Measurements from ENCODE around the gene CXCR3. TPM values are rescaled to one million over a fixed set of nuclear protein-coding genes. Genes with fewer than 3 reads are reported as not detected.

The CXCR3 gene
- polyA plus RNA-seq, 1 donor (not counting 4 experiments of a cell fraction or from before 2014, with no cell fraction given): not detected

GRCh38 chrX:71640002-71640401 lies 21.7 kb upstream of the CXCR3 start:
- DNase-seq (ENCODE audit: low read depth, low spot score) (no peak), FAIRE-seq (no peak)
- no peak for TF ChIP-seq CTCF (optimal IDR thresholded peaks at IDR 0.05 in 1 of 3, IDR thresholded peaks at IDR 0.05 in 1 of 3, conservative IDR thresholded peaks at IDR 0.05 in 1 of 3; ENCODE audit: extremely low read depth in 1 of 3, insufficient read depth in 2 of 3, low read length in 3 of 3)
- H3K4me2 ChIP-seq (ENCODE audit: control insufficient read depth, extremely low read depth, insufficient read depth, low read depth, low read length): no peak overlapping the region
- no peak overlapping the region for H3K4me3 ChIP-seq (ENCODE audit: control insufficient read depth in 2 of 3, extremely low read depth in 1 of 3, insufficient read depth in 2 of 3, low read depth in 1 of 3, low read length in 3 of 3)
- no peaks in the 10 kb centered on the region for H4K20me1 ChIP-seq (ENCODE audit: control insufficient read depth, extremely low read depth, insufficient read depth, low read length)
- H3K79me2 ChIP-seq (ENCODE audit: control insufficient read depth, insufficient read depth, low read length): no peaks in the 10 kb centered on the region
- dilution Hi-C loops (cut with MboI; ENCODE audit: extremely low pct_ligation_motif_present, low sequenced_read_pairs): no loop called here
- H3K9ac ChIP-seq (ENCODE audit: control insufficient read depth, extremely low read depth, insufficient read depth, low read length): no peak overlapping the region
- H3K36me3 ChIP-seq (ENCODE audit: control insufficient read depth in 2 of 2, extremely low read depth in 1 of 2, insufficient read depth in 2 of 2, low read length in 2 of 2): no peaks in the 10 kb centered on the region
- H3K4me1 ChIP-seq (ENCODE audit: control insufficient read depth, extremely low read depth, insufficient read depth, low read length): peaks cover 6% of the 10 kb centered on the region
- no peaks in the 10 kb centered on the region for H3K9me1 ChIP-seq (ENCODE audit: control insufficient read depth, extremely low read depth, insufficient read depth, low read length)
- no peaks in the 10 kb centered on the region for H3K9me3 ChIP-seq (ENCODE audit: control insufficient read depth, low read depth, low read length)
- H3K27me3 ChIP-seq (ENCODE audit: control insufficient read depth, extremely low read depth, insufficient read depth, low read length): no peaks in the 10 kb centered on the region
- H3K27ac ChIP-seq (ENCODE audit: control insufficient read depth, insufficient read depth, low read length): no peak overlapping the region
- H2AFZ ChIP-seq (ENCODE audit: control insufficient read depth, low read length): no peak overlapping the region

DNA sequence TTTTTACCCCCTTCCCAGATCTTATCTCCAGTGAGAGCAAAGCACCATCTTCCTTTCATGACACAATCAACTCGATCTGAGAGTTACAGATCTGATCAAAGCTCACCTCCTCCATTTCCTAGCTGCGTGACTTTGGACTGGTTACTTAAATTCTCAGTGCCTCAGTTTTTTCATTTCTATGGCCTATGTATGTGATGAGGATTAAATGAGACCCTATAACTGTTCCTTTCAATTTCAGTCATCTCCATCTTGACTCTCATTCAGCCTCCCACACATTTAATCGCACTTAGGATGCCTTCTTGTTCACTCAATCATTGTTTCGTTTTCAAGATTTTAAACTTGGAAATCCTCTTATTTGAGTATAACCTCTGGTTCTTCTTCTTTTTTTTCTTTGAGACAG lies 20.1 kb upstream of the CXCR3 start:
- no peak for DNase-seq (ENCODE audit: low read depth, low spot score)
- Histone ChIP-seq H3K27ac (ENCODE audit: control insufficient read depth, insufficient read depth, low read length) (no peak overlapping the region), H3K36me3 (ENCODE audit: control insufficient read depth in 2 of 2, extremely low read depth in 1 of 2, insufficient read depth in 2 of 2, low read length in 2 of 2) (no peaks in the 10 kb centered on the region), H3K4me2 (ENCODE audit: control insufficient read depth, extremely low read depth, insufficient read depth, low read depth, low read length) (no peak overlapping the region), H3K9me1 (ENCODE audit: control insufficient read depth, extremely low read depth, insufficient read depth, low read length) (no peaks in the 10 kb centered on the region), H3K4me1 (ENCODE audit: control insufficient read depth, extremely low read depth, insufficient read depth, low read length) (peaks cover 6% of the 10 kb centered on the region), H3K27me3 (ENCODE audit: control insufficient read depth, extremely low read depth, insufficient read depth, low read length) (no peaks in the 10 kb centered on the region), H2AFZ (ENCODE audit: control insufficient read depth, low read length) (no peak overlapping the region), H3K4me3 (ENCODE audit: control insufficient read depth in 2 of 3, extremely low read depth in 1 of 3, insufficient read depth in 2 of 3, low read depth in 1 of 3, low read length in 3 of 3) (no peak overlapping the region), H4K20me1 (ENCODE audit: control insufficient read depth, extremely low read depth, insufficient read depth, low read length) (no peaks in the 10 kb centered on the region), H3K9ac (ENCODE audit: control insufficient read depth, extremely low read depth, insufficient read depth, low read length) (no peak overlapping the region), H3K79me2 (ENCODE audit: control insufficient read depth, insufficient read depth, low read length) (no peaks in the 10 kb centered on the region), H3K9me3 (ENCODE audit: control insufficient read depth, low read depth, low read length) (no peaks in the 10 kb centered on the region)
- no peak for FAIRE-seq
- dilution Hi-C loops (cut with MboI; ENCODE audit: extremely low pct_ligation_motif_present, low sequenced_read_pairs): no loop called here
- TF ChIP-seq EZH2 (IDR thresholded peaks at IDR 0.05; ENCODE audit: low read length): no peak
- TF ChIP-seq CTCF (optimal IDR thresholded peaks at IDR 0.05 in 1 of 3, IDR thresholded peaks at IDR 0.05 in 1 of 3, conservative IDR thresholded peaks at IDR 0.05 in 1 of 3; ENCODE audit: extremely low read depth in 1 of 3, insufficient read depth in 2 of 3, low read length in 3 of 3): no peak

Data from keratinocyte (primary cell).